ENCODE data around the gene GPR137B. TPM values are rescaled to one million over a fixed set of nuclear protein-coding genes. Genes with fewer than 3 reads are reported as not detected.
"Not testable (repeated sequence)": the region's sequence is repeated elsewhere in the genome, so short reads cannot be mapped to it uniquely, and the experiment has no call there.

Gene GPR137B
- total and polyA plus RNA-seq, 2 of the 13 experiments (the other 11 are each of a cell fraction or from before 2014, with no cell fraction given), result 0.31 to 0.41 TPM

DNA sequence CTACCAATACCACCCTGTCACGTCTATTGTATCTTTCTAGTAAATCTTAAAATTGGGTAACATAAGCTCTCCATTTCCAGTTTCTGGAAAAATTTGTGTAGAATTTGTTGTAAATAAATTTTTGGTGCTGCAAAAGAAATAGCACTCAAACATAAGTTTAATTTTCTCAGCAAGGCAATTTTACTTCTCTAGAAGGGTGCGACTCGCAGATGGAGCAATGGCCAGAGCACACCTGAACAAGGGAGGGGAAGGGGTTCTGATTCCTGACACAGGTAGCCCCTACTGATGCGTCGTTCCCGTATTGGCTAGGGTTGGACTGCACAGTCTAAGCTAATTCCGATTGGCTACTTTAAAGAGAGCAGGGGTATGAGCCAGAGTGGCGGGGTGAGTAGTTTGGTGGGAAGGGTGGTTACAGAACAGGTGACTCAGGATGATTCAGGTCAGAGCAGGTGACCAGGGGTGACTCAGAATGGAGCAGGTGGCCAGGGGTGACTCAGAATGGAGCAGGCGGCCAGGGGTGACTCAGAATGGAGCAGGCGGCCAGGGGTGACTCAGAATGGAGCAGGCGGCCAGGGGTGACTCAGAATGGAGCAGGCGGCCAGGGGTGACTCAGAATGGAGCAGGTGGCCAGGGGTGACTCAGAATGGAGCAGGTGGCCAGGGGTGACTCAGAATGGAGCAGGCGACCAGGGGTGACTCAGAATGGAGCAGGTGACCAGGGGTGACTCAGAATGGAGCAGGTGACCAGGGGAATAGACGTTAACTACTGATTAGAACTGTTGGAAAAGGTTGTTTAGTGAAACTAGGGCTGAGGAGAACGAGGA, 45.5 kb upstream of the GPR137B start (continued):
- TF ChIP-seq, protein P1, sequence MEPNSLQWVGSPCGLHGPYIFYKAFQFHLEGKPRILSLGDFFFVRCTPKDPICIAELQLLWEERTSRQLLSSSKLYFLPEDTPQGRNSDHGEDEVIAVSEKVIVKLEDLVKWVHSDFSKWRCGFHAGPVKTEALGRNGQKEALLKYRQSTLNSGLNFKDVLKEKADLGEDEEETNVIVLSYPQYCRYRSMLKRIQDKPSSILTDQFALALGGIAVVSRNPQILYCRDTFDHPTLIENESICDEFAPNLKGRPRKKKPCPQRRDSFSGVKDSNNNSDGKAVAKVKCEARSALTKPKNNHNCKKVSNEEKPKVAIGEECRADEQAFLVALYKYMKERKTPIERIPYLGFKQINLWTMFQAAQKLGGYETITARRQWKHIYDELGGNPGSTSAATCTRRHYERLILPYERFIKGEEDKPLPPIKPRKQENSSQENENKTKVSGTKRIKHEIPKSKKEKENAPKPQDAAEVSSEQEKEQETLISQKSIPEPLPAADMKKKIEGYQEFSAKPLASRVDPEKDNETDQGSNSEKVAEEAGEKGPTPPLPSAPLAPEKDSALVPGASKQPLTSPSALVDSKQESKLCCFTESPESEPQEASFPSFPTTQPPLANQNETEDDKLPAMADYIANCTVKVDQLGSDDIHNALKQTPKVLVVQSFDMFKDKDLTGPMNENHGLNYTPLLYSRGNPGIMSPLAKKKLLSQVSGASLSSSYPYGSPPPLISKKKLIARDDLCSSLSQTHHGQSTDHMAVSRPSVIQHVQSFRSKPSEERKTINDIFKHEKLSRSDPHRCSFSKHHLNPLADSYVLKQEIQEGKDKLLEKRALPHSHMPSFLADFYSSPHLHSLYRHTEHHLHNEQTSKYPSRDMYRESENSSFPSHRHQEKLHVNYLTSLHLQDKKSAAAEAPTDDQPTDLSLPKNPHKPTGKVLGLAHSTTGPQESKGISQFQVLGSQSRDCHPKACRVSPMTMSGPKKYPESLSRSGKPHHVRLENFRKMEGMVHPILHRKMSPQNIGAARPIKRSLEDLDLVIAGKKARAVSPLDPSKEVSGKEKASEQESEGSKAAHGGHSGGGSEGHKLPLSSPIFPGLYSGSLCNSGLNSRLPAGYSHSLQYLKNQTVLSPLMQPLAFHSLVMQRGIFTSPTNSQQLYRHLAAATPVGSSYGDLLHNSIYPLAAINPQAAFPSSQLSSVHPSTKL (CRISPR knock-in tag; IDR thresholded peaks at IDR 0.05), result peak; percentile 31; the same call in 1 of the 2 replicates
- TF ChIP-seq SUZ12 (IDR thresholded peaks at IDR 0.05; ENCODE audit: low read depth, low read length) (0 out of 2 replicates have a peak, but pooled peaks have one; percentile 14), HCFC1 (IDR thresholded peaks at IDR 0.05; ENCODE audit: low read depth, low read length) (peak; percentile 45; the same call in 1 of the 2 replicates), ZEB1 (IDR thresholded peaks at IDR 0.05; ENCODE audit: insufficient replicate concordance, low read depth) (peak; percentile 68), ZNF562 (CRISPR knock-in tag; IDR thresholded peaks at IDR 0.05; ENCODE audit: borderline replicate concordance) (0 out of 2 replicates have a peak, but pooled peaks have one; percentile 29), DNMT3B (CRISPR knock-in tag; conservative IDR thresholded peaks at IDR 0.05) (0 out of 2 replicates have a peak, but pooled peaks have one; percentile 47), NFIC (IDR thresholded peaks at IDR 0.05; ENCODE audit: low read length) (0 out of 2 replicates have a peak, but pooled peaks have one; percentile 19), TCF7 (IDR thresholded peaks at IDR 0.05; ENCODE audit: low read depth) (peak; percentile 56)
- TF ChIP-seq, protein P2, sequence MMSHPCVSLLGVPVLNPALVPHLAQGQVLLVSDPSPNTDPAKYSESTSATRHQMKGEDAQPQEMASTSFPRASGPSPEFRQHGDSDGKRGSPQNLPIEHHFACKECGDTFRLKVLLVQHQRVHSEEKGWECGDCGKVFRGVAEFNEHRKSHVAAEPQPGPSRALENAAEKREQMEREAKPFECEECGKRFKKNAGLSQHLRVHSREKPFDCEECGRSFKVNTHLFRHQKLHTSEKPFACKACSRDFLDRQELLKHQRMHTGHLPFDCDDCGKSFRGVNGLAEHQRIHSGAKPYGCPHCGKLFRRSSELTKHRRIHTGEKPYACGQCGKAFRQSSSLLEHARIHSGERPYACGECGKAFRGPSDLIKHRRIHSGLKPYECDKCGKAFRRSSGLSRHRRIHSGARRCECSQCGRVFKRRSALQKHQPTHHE (CRISPR knock-in tag; IDR thresholded peaks at IDR 0.05; ENCODE audit: borderline replicate concordance), result 0 out of 2 replicates have a peak, but pooled peaks have one; percentile 69
- TF ChIP-seq, protein P3, sequence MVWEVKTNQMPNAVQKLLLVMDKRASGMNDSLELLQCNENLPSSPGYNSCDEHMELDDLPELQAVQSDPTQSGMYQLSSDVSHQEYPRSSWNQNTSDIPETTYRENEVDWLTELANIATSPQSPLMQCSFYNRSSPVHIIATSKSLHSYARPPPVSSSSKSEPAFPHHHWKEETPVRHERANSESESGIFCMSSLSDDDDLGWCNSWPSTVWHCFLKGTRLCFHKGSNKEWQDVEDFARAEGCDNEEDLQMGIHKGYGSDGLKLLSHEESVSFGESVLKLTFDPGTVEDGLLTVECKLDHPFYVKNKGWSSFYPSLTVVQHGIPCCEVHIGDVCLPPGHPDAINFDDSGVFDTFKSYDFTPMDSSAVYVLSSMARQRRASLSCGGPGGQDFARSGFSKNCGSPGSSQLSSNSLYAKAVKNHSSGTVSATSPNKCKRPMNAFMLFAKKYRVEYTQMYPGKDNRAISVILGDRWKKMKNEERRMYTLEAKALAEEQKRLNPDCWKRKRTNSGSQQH (CRISPR knock-in tag; IDR thresholded peaks at IDR 0.05; ENCODE audit: low read depth), result peak; percentile 83
- TF ChIP-seq, protein P4, sequence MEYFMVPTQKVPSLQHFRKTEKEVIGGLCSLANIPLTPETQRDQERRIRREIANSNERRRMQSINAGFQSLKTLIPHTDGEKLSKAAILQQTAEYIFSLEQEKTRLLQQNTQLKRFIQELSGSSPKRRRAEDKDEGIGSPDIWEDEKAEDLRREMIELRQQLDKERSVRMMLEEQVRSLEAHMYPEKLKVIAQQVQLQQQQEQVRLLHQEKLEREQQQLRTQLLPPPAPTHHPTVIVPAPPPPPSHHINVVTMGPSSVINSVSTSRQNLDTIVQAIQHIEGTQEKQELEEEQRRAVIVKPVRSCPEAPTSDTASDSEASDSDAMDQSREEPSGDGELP (IDR thresholded peaks at IDR 0.05; ENCODE audit: borderline replicate concordance, low read depth), result peak; percentile 91
- TF ChIP-seq, protein P5, sequence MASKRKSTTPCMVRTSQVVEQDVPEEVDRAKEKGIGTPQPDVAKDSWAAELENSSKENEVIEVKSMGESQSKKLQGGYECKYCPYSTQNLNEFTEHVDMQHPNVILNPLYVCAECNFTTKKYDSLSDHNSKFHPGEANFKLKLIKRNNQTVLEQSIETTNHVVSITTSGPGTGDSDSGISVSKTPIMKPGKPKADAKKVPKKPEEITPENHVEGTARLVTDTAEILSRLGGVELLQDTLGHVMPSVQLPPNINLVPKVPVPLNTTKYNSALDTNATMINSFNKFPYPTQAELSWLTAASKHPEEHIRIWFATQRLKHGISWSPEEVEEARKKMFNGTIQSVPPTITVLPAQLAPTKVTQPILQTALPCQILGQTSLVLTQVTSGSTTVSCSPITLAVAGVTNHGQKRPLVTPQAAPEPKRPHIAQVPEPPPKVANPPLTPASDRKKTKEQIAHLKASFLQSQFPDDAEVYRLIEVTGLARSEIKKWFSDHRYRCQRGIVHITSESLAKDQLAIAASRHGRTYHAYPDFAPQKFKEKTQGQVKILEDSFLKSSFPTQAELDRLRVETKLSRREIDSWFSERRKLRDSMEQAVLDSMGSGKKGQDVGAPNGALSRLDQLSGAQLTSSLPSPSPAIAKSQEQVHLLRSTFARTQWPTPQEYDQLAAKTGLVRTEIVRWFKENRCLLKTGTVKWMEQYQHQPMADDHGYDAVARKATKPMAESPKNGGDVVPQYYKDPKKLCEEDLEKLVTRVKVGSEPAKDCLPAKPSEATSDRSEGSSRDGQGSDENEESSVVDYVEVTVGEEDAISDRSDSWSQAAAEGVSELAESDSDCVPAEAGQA (IDR thresholded peaks at IDR 0.05; ENCODE audit: low read depth), result peak; percentile 54; the same call in 1 of the 2 replicates
- TF ChIP-seq, protein P5 (CRISPR knock-in tag; IDR thresholded peaks at IDR 0.05; ENCODE audit: borderline replicate concordance), result not testable (repeated sequence)

All from HepG2 (cell line).